GM23338 (cell line): ENCODE results near the gene NUBPL. TPM values are rescaled to one million over a fixed set of nuclear protein-coding genes. Genes with fewer than 3 reads are reported as not detected.

Experiments used
- ATAC-seq: fragments of 200-7000 bp; cut with Tn5 transposase; 3 replicates; pipeline ENCODE4 v1.9.1; 2020
- DNase-seq: peaks from one replicate; pipeline ENCODE4 v3.0.0-alpha.2; 2015; ENCODE audit warnings: low spot score
- H2AFZ ChIP-seq: fragments of 200-600 bp; sonication (generic); 2 replicates; pipeline ENCODE4 v1.8.0; 2016; ENCODE audit warnings: antibody characterized with exemption, mild to moderate bottlenecking, moderate library complexity
- H3F3A ChIP-seq: fragments of 200-600 bp; sonication (generic); replicated peaks from 2 replicates; pipeline ENCODE4 v1.8.0; 2017; ENCODE audit warnings: antibody characterized with exemption, mixed run types, low read depth
- H3K27ac ChIP-seq: fragments of 200-600 bp; sonication (generic); 2 replicates; pipeline ENCODE4 v1.6.1; 2016; ENCODE audit warnings: low read depth
- H3K27me3 ChIP-seq: fragments of 200-600 bp; sonication (generic); 2 replicates; pipeline ENCODE4 v1.8.0; 2016; ENCODE audit warnings: mild to moderate bottlenecking, mixed run types, moderate library complexity; ENCODE audit not compliant: insufficient read depth
- H3K36me3 ChIP-seq: fragments of 200-600 bp; sonication (generic); 2 replicates; pipeline ENCODE4 v1.8.0; 2016; ENCODE audit warnings: mild to moderate bottlenecking; ENCODE audit not compliant: insufficient read depth
- H3K4me1 ChIP-seq: fragments of 200-600 bp; sonication (generic); 2 replicates; pipeline ENCODE4 v1.8.0; 2016; ENCODE audit warnings: mild to moderate bottlenecking, moderate library complexity; ENCODE audit not compliant: insufficient read depth
- H3K4me2 ChIP-seq: fragments of 200-600 bp; sonication (generic); 2 replicates; pipeline ENCODE4 v1.7.1; 2017; ENCODE audit warnings: mixed run types
- H3K4me3 ChIP-seq: fragments of 200-600 bp; sonication (generic); 2 replicates; pipeline ENCODE4 v1.6.1; 2016; ENCODE audit warnings: mixed run types
- H3K79me2 ChIP-seq: fragments of 200-600 bp; sonication (generic); replicated peaks from 2 replicates; pipeline ENCODE4 v1.8.0; 2017; ENCODE audit warnings: mild to moderate bottlenecking; ENCODE audit not compliant: insufficient read depth
- H3K9me2 ChIP-seq: fragments of 200-600 bp; sonication (generic); 2 replicates; pipeline ENCODE4 v1.8.0; 2017; ENCODE audit not compliant: insufficient read depth
- H4K20me1 ChIP-seq: fragments of 200-600 bp; sonication (generic); replicated peaks from 2 replicates; pipeline ENCODE4 v1.8.0; 2017; ENCODE audit warnings: mild to moderate bottlenecking; ENCODE audit not compliant: insufficient read depth
- H3K27ac Mint-ChIP-seq: 2 replicates; pipeline ENCODE4 v1.8.0; 2020; ENCODE audit warnings: inconsistent platforms, mild to moderate bottlenecking, moderate library complexity, mixed read lengths
- H3K27me3 Mint-ChIP-seq: 3 replicates; pipeline ENCODE4 v1.8.0; 2022; ENCODE audit warnings: low read depth, mild to moderate bottlenecking, moderate library complexity, mixed read lengths, inconsistent platforms; ENCODE audit not compliant: insufficient read depth, poor library complexity
- H3K36me3 Mint-ChIP-seq: 3 replicates; pipeline ENCODE4 v1.8.0; 2021; ENCODE audit warnings: low read depth, mild to moderate bottlenecking, inconsistent platforms, moderate library complexity, mixed read lengths
- H3K4me1 Mint-ChIP-seq: 3 replicates; pipeline ENCODE4 v1.8.0; 2020; ENCODE audit warnings: mild to moderate bottlenecking, inconsistent platforms, mixed read lengths
- H3K4me3 Mint-ChIP-seq: 3 replicates; pipeline ENCODE4 v1.8.0; 2021; ENCODE audit warnings: moderate library complexity, mild to moderate bottlenecking, inconsistent platforms, mixed read lengths
- H3K9me3 Mint-ChIP-seq: 3 replicates; pipeline ENCODE4 v1.8.0; 2020; ENCODE audit warnings: moderate library complexity, mild to moderate bottlenecking, inconsistent platforms, mixed read lengths
- CREB1 ChIP-seq: fragments of 250-450 bp; sonication (Bioruptor Pico); IDR thresholded peaks from 2 replicates; pipeline ENCODE4 v1.5.0; 2020; ENCODE audit warnings: low read depth, mild to moderate bottlenecking, moderate library complexity
- CTCF ChIP-seq, 2 experiments: fragments of 200-600 bp in 1 of 2; sonication (generic) in 1 of 2; conservative IDR thresholded peaks; 2 replicates each; pipeline versions ENCODE4 v1.5.1 to v1.6.1; 2016 to 2017; ENCODE audit warnings: antibody characterized with exemption in 2 of 2, low read depth in 2 of 2, mild to moderate bottlenecking in 2 of 2, moderate library complexity in 1 of 2
- ETS1 ChIP-seq: IDR thresholded peaks from 2 replicates; pipeline ENCODE4 v1.6.1; 2016; ENCODE audit warnings: antibody characterized with exemption
- EZH2 ChIP-seq: fragments of 200-600 bp; sonication (generic); IDR thresholded peaks from one replicate; pipeline ENCODE4 v1.8.0; 2017; ENCODE audit warnings: antibody characterized with exemption, mild to moderate bottlenecking, low read depth; ENCODE audit not compliant: unreplicated experiment
- EZH2phosphoT487 ChIP-seq: fragments of 200-600 bp; sonication (generic); IDR thresholded peaks from one replicate; pipeline ENCODE4 v1.8.1; 2018; ENCODE audit warnings: antibody characterized with exemption; ENCODE audit not compliant: unreplicated experiment
- JUNB ChIP-seq: IDR thresholded peaks from one replicate; pipeline ENCODE4 v1.6.1; 2016; ENCODE audit warnings: antibody characterized with exemption; ENCODE audit not compliant: unreplicated experiment
- NANOG ChIP-seq: IDR thresholded peaks from 2 replicates; pipeline ENCODE4 v1.6.1; 2016; ENCODE audit warnings: antibody characterized with exemption, borderline replicate concordance
- POLR2AphosphoS5 ChIP-seq: IDR thresholded peaks from 2 replicates; pipeline ENCODE4 v1.6.1; 2016; ENCODE audit warnings: antibody characterized with exemption, low read depth
- REST ChIP-seq: IDR thresholded peaks from one replicate; pipeline ENCODE4 v1.6.1; 2018; ENCODE audit warnings: antibody characterized with exemption; ENCODE audit not compliant: unreplicated experiment
- STAT1 ChIP-seq: IDR thresholded peaks from one replicate; pipeline ENCODE4 v1.6.1; 2016; ENCODE audit warnings: antibody characterized with exemption; ENCODE audit not compliant: unreplicated experiment
- ZNF114 ChIP-seq: fragments of 250-450 bp; sonication (Bioruptor Pico); IDR thresholded peaks from 2 replicates; pipeline ENCODE4 v1.5.0; 2020; ENCODE audit warnings: mild to moderate bottlenecking, moderate library complexity
- ZNF331 ChIP-seq: fragments of 250-450 bp; sonication (Bioruptor Pico); IDR thresholded peaks from 2 replicates; pipeline ENCODE4 v1.5.0; 2020; ENCODE audit warnings: low read depth, mild to moderate bottlenecking, moderate library complexity
- polyA plus RNA-seq: library from polyadenylated mRNA; unstranded; fragments of >200 nt; fragmentation: Nextera tagmentation; extraction: Ambion mirVana; gene quantifications from 2 replicates; pipeline ENCODE4 v1.2.1, GENCODE V29; 2016
- total RNA-seq: library from RNA; depleted of rRNA; stranded (reverse); fragments of >200 nt; shearing (Covaris generic); gene quantifications from 2 replicates; pipeline ENCODE4 v1.2.3, GENCODE V29; 2014

NUBPL gene
- total and polyA plus RNA-seq, 2 experiments from 2014 or later, result 6.1 to 20.7 TPM

GRCh38 chr14:31545328-31545727 lies 15.9 kb upstream of the NUBPL start (continued):
- TF ChIP-seq ZNF114 (CRISPR knock-in tag) (no peak), EZH2phosphoT487 (no peak), ETS1 (no peak), EZH2 (no peak)

GRCh38 chr14:31549817-31550216 lies 11.4 kb upstream of the NUBPL start:
- no peak for DNase-seq
- TF ChIP-seq ZNF114 (CRISPR knock-in tag), result no peak
- TF ChIP-seq NANOG, result no peak
- TF ChIP-seq ETS1, result no peak
- TF ChIP-seq POLR2AphosphoS5, result no peak
- TF ChIP-seq REST, result no peak
- TF ChIP-seq CREB1, result no peak
- no peak for TF ChIP-seq JUNB
- TF ChIP-seq EZH2phosphoT487, result no peak
- no peak for TF ChIP-seq CTCF (conservative IDR thresholded peaks at IDR 0.05; ENCODE audit: low read depth in 2 of 2)
- TF ChIP-seq STAT1, result no peak
- no peak for TF ChIP-seq ZNF331 (CRISPR knock-in tag)

More at GRCh38 chr14:31549817-31550216, 11.4 kb upstream of the NUBPL start:
- peaks cover 4% of the 10 kb centered on the region for H3K27me3 Mint-ChIP-seq
- no peaks in the 10 kb centered on the region for H4K20me1 ChIP-seq
- no peaks in the 10 kb centered on the region for H3K9me3 Mint-ChIP-seq
- H2AFZ ChIP-seq, result no peak overlapping the region
- H3F3A ChIP-seq, result no peaks in the 10 kb centered on the region
- H3K36me3 ChIP-seq, result no peaks in the 10 kb centered on the region
- no peaks in the 10 kb centered on the region for H3K4me1 ChIP-seq
- no peak overlapping the region for H3K4me2 ChIP-seq
- no peaks in the 10 kb centered on the region for H3K9me2 ChIP-seq
- H3K27ac Mint-ChIP-seq, result no peak overlapping the region
- peaks cover 3% of the 10 kb centered on the region; the same call in 2 of the 3 replicates for H3K4me1 Mint-ChIP-seq
- no peak overlapping the region for H3K4me3 ChIP-seq
- H3K4me3 Mint-ChIP-seq, result no peak overlapping the region
- no peaks in the 10 kb centered on the region for H3K27me3 ChIP-seq
- H3K36me3 Mint-ChIP-seq, result no peaks in the 10 kb centered on the region
- ATAC-seq, result no peak
- H3K79me2 ChIP-seq, result no peaks in the 10 kb centered on the region
- H3K27ac ChIP-seq, result no peak overlapping the region
